NOMO-1 treated with DMSO at 0.1 percent for 48 hours (cell line): ENCODE data around the gene OR8I2.
"Not testable (repeated sequence)": the region's sequence is repeated elsewhere in the genome, so short reads cannot be mapped to it uniquely, and the experiment has no call there.

ENCODE experiments used
- DNase-seq: peaks from one replicate; lab custom pipeline; 2025; ENCODE audit not compliant: unreplicated experiment; lab: John Stamatoyannopoulos, UW

Gene OR8I2

GRCh38 chr11:56093008-56093407 lies at the start of gene OR8I2:
TSS of gene OR8I2 (plus strand) at chr11:56093308. CDS start at chr11:56093308, 0 bp downstream.
- no peak for DNase-seq

GRCh38 chr11:56045538-56045937 lies 47.6 kb upstream of the OR8I2 start:
- DNase-seq, result no peak

DNA sequence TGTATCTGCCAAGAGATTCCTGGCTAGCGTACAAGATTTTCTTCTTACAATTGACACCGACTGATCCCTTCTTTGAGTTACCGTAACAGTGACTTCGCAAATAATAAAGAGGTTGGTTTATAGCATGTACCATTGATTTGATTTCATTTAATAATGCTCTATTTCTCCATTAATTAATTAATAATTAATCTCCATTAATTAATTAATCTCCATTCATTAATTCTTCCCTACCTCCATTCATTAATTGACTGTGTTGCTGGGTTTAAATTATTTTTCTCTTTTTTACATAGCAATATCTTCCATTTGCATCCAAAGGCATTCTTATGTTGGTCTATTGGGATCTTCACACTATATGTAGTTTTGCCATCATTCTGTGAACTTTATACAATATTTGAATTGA lies 44.6 kb upstream of the OR8I2 start:
- DNase-seq, result no peak

- no peak for DNase-seq
Measured at GRCh38 chr11:56049487-56049886, 43.6 kb upstream of the OR8I2 start.

DNA sequence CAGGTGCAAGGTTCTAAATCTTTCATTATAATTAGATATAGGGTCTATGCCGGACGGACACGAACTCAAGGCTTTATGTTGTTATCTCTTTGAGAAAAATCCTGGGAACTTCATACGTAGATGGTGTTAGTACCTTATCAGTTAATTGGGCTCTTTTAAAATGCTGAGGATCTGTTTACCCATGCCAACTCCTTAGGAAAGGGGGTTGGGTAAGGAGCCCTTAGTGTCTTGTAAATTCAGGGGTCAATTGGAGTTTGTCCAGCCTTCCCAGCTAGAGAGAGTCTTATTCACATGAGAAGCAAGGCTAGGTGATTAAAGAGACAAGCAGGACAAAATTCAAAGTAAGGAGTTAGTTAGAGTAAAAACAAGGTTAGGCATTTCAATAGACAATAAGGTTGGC lies 36.7 kb upstream of the OR8I2 start:
- DNase-seq, result not testable (repeated sequence)

- not testable (repeated sequence) for DNase-seq
Measured at GRCh38 chr11:56057661-56058237, 35.4 kb upstream of the OR8I2 start.

DNA sequence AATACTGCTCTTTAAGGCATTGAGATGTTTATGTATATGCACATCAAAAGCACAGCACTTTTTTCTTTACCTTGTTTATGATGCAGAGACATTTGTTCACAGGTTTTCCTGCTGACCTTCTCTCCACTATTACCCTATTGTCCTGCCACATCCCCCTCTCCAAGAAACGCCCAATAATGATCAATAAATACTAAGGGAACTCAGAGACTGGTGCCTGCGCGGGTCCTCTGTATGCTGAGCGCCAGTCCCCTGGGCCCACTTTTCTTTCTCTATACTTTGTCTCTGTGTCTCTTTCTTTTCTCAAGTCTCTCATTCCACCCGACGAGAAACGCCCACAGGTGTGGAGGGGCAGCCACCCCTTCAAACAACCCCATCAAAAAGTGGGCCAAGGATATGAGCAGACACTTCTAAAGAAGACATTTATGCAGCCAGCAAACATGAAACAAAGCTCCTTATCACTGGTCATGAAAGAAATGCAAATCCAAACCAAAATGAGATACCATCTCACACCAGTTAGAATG lies 34.8 kb upstream of the OR8I2 start:
- not testable (repeated sequence) for DNase-seq

DNA sequence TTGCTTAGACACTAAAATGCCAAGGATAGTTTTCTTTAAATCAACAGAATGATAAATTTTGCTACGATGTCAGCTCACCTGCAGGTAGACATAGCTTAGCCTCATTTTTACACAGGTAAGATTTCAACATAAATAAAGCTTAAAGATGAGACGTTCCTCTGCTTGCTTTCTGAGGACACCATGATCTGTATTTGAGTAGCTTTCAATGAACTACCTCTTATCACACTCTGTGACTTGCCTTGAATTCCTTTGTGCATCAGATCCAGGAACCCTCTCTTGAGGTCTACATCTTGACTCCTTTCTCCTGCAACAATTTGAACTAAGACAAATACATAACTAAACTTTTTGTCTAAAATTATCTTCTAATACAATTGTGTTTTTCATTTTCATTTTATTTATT lies 26.1 kb upstream of the OR8I2 start:
- DNase-seq, result no peak

GRCh38 chr11:56089697-56090096 lies 3.4 kb upstream of the OR8I2 start:
- no peak for DNase-seq

DNA sequence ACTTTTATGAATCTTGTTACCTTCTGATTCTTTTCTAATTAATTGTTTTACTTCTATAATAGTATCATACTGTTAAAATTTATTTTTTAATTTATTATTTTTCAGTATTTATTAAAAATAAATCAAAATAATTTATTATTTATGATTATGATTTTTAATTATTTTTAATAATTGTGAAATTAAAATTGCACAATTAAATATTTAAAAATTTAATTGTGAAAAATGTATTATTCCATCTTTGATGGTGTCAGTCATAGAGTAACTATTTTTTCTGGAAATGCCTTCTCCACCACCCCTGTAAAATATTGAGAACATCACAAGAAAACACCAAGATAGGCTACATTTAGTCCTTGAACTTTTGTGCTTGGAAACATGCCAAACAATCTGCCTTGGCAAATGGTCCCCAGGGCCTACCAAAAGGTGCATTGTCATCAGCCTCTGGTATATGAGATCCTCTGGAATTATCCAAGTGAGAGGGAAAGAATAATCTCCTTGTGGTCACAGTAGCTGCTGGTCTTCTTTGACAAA lies 10.2 kb downstream of the OR8I2 start, which contains the start of gene OR8H2:
TSS of gene OR8H2 (plus strand) at position 478 of the 528 bp plus-strand sequence. CDS start 1,356 bp downstream, outside the sequence.
- DNase-seq, result no peak

DNA sequence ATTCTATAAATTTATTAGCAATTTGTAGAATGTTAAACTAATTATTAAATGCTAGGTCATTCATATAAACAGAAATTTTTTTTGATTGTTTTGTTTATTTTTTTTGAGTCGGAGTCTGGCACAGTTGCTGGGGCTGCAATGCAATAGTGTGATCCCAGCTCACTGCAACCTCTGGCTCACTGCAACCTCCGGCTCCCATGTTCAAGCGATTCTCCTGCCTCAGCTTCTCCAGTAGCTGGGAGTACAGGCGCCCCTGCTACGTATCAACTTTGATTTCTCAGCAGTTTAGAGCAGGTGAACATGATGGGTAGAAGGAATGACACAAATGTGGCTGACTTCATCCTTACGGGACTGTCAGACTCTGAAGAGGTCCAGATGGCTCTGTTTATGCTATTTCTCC lies 29.0 kb downstream of the OR8I2 start, which contains the start of gene OR8H3:
TSS of gene OR8H3 (plus strand) at position 301 of the 400 bp plus-strand sequence. CDS start at position 301, 0 bp downstream.
- DNase-seq, result no peak

DNA sequence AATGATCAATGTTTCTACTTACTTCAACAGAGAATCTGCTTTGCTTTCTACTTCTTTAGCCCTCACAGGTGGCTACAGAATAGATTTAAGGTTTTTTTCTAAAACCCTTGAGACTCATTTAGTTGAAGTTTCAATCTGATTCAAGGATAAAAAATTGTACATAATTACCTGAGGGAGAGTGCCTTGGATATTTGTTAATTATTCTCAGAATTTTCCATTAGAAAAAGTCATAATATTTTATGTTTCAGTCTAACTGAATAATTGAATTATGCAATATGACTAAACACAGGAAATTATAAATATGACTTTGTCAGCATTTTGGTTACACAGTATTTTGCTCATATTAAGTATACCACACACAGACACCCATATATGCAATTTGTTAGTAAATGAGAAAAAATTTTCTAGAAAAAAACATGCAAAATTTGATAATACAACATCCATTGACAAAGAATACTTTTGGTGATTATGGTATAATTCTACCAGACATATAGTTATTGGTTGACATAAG lies 47.1 kb downstream of the OR8I2 start, which contains the start of gene OR8J3:
TSS of gene OR8J3 (minus strand) at position 51 of the 511 bp plus-strand sequence. CDS start 2,483 bp downstream, outside the sequence.
- no peak for DNase-seq

DNA sequence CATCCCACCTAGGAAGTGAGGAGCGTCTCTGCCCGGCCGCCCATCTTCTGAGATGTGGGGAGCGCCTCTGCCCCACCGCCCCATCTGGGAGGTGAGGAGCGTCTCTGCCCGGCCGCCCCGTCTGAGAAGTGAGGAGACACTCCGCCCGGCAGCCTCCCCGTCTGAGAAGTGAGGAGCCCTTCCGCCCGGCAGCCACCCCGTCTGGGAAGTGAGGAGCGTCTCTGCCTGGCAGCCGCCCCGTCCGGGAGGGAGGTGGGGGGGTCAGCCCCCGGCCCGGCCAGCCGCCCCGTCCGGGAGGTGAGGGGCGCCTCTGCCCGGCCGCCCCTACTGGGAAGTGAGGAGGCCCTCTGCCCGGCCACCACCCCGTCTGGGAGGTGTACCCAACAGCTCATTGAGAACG lies 50.6 kb downstream of the OR8I2 start:
- DNase-seq, result not testable (repeated sequence)
